Right atrium auricular region (tissue), 2 donors: ENCODE data around the gene LCLAT1. TPM values are rescaled to one million over a fixed set of nuclear protein-coding genes. Genes with fewer than 3 reads are reported as not detected.

Experiments
- DNase-seq: peaks from one replicate; pipeline ENCODE4 v3.0.0-alpha.2; 2019; ENCODE audit warnings: low spot score
- H3K27ac ChIP-seq, 2 donors: fragments of 200-600 bp; sonication (generic); 1 replicate in 1 of 2; 2 replicates in 1 of 2; pipeline ENCODE4 v1.5.1; 2016 to 2019
- H3K27me3 ChIP-seq, 2 donors: fragments of 200-600 bp; sonication (generic); one replicate each; pipeline versions ENCODE4 v1.5.1 to v1.6.0; 2017 to 2019
- H3K36me3 ChIP-seq: fragments of 200-600 bp; sonication (generic); one replicate; pipeline ENCODE4 v1.5.1; 2016
- H3K4me1 ChIP-seq, 2 donors: fragments of 200-600 bp; sonication (generic); one replicate each; pipeline versions ENCODE4 v1.5.1 to v1.6.0; 2017 to 2019
- H3K4me3 ChIP-seq, 2 donors: fragments of 200-600 bp; sonication (generic); 1 replicate in 1 of 2; 2 replicates in 1 of 2; pipeline ENCODE4 v1.5.1; 2017 to 2019; ENCODE audit warnings: mild to moderate bottlenecking in 1 of 2, moderate library complexity in 1 of 2
- H3K9me3 ChIP-seq, 2 donors: fragments of 200-600 bp; sonication (generic); one replicate each; pipeline ENCODE4 v1.5.1; 2019
- total RNA-seq, 2 donors: library from RNA; depleted of rRNA; stranded (reverse); fragments of >200 nt; gene quantifications; one replicate each; pipeline ENCODE4 v1.1.0, GENCODE V29; 2016
- TF ChIP-seq, protein P1 (sequence below), 2 donors: fragments of 200-600 bp; sonication (generic); IDR thresholded peaks; one replicate each; pipeline ENCODE4 v1.5.1; 2019; ENCODE audit warnings: antibody characterized with exemption in 2 of 2

Gene LCLAT1
- total RNA-seq, 2 donors from 2014 or later = 13.2 to 14.3 TPM

DNA sequence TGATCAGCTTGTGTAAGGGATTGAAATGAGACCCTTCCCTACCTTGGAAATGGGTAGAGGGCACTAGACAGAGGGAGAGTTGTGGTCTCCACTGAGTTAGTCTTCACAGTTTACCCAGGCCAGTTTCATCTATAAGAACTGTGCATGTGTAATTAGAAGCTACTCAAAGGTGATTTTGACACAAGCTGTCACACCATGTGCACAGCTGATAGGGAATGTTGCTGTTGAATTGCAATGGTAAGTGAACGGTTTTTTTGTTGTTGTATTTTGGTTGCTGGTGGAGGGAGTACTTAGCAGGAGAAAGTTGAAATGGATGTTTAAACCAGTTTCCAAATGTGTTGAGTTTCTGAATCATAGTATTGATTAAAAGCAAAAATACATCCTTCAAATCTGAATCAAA, 168.9 kb downstream of the LCLAT1 start:
- Histone ChIP-seq H3K4me1 (no peaks in the 10 kb centered on the region), H3K27me3 (no peaks in the 10 kb centered on the region), H3K4me3 (no peak overlapping the region), H3K9me3 (peaks cover 0 to 5% of the 10 kb centered on the region in 2 donors), H3K36me3 (no peaks in the 10 kb centered on the region), H3K27ac (no peak overlapping the region)
- no peak for DNase-seq
- TF ChIP-seq, protein P1, sequence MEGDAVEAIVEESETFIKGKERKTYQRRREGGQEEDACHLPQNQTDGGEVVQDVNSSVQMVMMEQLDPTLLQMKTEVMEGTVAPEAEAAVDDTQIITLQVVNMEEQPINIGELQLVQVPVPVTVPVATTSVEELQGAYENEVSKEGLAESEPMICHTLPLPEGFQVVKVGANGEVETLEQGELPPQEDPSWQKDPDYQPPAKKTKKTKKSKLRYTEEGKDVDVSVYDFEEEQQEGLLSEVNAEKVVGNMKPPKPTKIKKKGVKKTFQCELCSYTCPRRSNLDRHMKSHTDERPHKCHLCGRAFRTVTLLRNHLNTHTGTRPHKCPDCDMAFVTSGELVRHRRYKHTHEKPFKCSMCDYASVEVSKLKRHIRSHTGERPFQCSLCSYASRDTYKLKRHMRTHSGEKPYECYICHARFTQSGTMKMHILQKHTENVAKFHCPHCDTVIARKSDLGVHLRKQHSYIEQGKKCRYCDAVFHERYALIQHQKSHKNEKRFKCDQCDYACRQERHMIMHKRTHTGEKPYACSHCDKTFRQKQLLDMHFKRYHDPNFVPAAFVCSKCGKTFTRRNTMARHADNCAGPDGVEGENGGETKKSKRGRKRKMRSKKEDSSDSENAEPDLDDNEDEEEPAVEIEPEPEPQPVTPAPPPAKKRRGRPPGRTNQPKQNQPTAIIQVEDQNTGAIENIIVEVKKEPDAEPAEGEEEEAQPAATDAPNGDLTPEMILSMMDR (IDR thresholded peaks at IDR 0.05) = no peak

DNA sequence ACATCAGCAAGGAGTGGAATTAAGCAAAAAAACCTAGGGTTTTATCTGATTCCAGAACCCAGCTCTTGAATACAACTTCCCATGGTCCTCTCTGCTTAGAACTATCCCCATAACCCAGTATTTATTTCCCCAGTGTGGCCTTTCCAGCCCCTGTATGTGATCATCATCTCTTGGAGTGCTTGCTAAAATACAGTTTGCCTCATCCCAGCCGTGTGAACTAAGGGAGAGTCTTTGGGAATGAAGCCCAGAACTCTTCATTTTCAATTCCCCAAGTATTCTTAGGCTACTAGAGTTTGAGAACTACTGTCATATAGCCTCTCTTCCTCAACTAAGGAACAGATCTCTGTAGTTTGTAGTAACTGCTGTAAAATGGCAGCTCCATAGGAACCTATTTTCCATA, 173.1 kb downstream of the LCLAT1 start:
- Histone ChIP-seq H3K36me3 (no peaks in the 10 kb centered on the region), H3K4me3 (no peak overlapping the region), H3K4me1 (no peaks in the 10 kb centered on the region), H3K27ac (no peak overlapping the region), H3K27me3 (no peaks in the 10 kb centered on the region), H3K9me3 (peaks cover 0 to 5% of the 10 kb centered on the region in 2 donors)
- no peak for DNase-seq
- TF ChIP-seq, protein P1 (IDR thresholded peaks at IDR 0.05) = no peak

DNA sequence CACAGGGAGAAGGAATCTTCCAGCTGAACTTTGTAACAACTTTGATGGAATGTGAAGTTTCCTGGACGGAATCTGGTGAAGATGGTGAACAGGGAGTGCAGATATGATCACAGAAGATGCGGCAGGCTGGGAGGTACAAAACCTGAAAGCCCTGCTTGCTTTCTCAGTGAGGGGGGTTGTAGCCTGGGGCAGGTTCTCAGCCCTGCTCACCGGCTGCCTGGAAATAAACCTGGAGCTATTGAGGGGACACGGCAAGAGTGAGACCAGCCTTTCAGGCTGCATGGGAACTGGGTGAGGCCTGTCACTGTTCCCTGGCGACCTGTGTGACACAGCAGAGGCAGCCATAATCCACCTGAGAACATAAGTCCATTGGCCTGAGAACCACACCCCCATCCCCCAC, 174.8 kb downstream of the LCLAT1 start:
- H3K27me3 ChIP-seq = no peaks in the 10 kb centered on the region
- no peak overlapping the region for H3K27ac ChIP-seq
- no peaks in the 10 kb centered on the region for H3K4me1 ChIP-seq
- H3K9me3 ChIP-seq = peaks cover 0 to 5% of the 10 kb centered on the region in 2 donors
- DNase-seq = no peak
- no peak overlapping the region for H3K4me3 ChIP-seq
- TF ChIP-seq, protein P1 (IDR thresholded peaks at IDR 0.05) = no peak
- H3K36me3 ChIP-seq = no peaks in the 10 kb centered on the region

DNA sequence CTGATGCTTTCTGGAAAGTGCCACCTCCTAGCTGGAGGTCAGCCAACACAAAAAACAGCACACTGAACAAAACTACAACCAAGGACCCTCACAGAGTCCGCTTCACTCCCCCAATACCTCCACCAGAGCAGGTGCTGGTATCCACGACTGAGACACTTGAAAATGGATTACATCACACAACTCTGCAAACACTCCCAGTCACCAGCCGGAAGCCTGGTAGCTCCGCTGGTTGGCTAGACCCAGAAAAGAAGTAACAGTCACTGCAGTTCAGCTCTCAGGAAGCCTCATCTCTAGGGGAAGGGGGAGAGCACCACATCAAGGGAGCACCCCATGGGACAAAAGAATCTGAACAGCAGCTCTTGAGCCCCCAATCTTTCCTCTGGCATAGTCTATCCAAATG, 175.4 kb downstream of the LCLAT1 start:
- H3K36me3 ChIP-seq = no peaks in the 10 kb centered on the region
- TF ChIP-seq, protein P1 (IDR thresholded peaks at IDR 0.05) = no peak
- H3K4me1 ChIP-seq = no peaks in the 10 kb centered on the region
- no peak overlapping the region for H3K4me3 ChIP-seq
- H3K27me3 ChIP-seq = no peaks in the 10 kb centered on the region
- no peak overlapping the region for H3K27ac ChIP-seq
- peaks cover 0 to 5% of the 10 kb centered on the region in 2 donors for H3K9me3 ChIP-seq
- no peak for DNase-seq

DNA sequence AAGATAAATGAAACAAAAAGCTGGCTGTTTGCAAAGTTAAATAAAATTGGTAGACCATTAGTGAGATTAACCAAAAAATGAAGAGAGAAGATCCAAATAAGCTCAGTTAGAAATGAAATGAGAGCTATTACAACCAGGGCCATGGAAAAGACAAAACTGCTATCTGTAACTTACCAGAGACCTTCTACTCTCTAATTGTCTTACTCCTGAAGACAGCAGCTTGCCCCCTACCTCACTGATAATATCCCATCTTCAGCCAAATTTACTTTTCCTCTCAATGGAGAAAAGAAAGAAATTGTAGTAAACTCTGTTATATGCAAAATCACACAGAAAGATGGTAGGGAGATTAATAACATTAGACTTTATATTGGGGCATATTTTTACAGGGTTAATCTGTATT, 178.2 kb downstream of the LCLAT1 start:
- H3K4me3 ChIP-seq = no peak overlapping the region
- DNase-seq = no peak
- TF ChIP-seq, protein P1 (IDR thresholded peaks at IDR 0.05) = no peak
- H3K27ac ChIP-seq = no peak overlapping the region
- H3K27me3 ChIP-seq = no peaks in the 10 kb centered on the region
- no peaks in the 10 kb centered on the region for H3K36me3 ChIP-seq
- H3K4me1 ChIP-seq = no peaks in the 10 kb centered on the region
- no peaks in the 10 kb centered on the region for H3K9me3 ChIP-seq

DNA sequence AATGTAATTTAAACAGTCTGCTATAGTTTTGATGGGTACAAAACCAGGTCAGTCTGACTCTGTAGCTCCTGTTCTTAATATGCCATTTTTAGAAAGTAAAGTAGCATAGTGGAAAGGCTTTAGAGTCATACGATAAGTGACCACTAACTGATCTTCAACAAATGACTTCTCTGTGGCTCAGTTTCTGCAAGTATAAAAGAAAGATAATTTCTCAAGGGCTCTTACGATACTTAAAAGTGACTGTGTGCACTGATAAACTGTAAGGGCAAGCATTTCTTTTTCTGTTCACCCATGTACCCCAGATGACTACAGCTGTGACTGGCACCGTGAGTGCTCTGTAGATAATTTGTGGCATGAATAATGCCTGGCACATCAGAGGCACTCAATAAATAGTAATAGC, 178.7 kb downstream of the LCLAT1 start:
- no peak for DNase-seq
- H3K36me3 ChIP-seq = no peaks in the 10 kb centered on the region
- H3K27me3 ChIP-seq = no peaks in the 10 kb centered on the region
- no peak overlapping the region for H3K27ac ChIP-seq
- H3K4me3 ChIP-seq = no peak overlapping the region
- TF ChIP-seq, protein P1 (IDR thresholded peaks at IDR 0.05) = no peak
- H3K9me3 ChIP-seq = no peaks in the 10 kb centered on the region
- no peaks in the 10 kb centered on the region for H3K4me1 ChIP-seq
